Type B pancreatic cell (in vitro differentiated cells): ENCODE measurements around the gene UBAC2. TPM values are rescaled to one million over a fixed set of nuclear protein-coding genes. Genes with fewer than 3 reads are reported as not detected.
A peak's percentile ranks its signal among the peaks of the same experiment; 100 is the strongest.

Experiments used
- DNase-seq: peaks from one replicate; pipeline ENCODE4 v3.0.0; 2021; ENCODE audit warnings: mixed read lengths; ENCODE audit not compliant: unreplicated experiment; ENCODE audit errors: extremely low spot score
- H3K27ac Mint-ChIP-seq: 2 replicates; pipeline ENCODE4 v1.8.0; 2021; ENCODE audit warnings: mild to moderate bottlenecking, mixed read lengths
- H3K27me3 Mint-ChIP-seq: 2 replicates; pipeline ENCODE4 v1.8.0; 2021; ENCODE audit warnings: mixed read lengths
- H3K36me3 Mint-ChIP-seq: 2 replicates; pipeline ENCODE4 v1.8.0; 2021; ENCODE audit warnings: mixed read lengths
- H3K4me1 Mint-ChIP-seq: one replicate; pipeline ENCODE4 v1.8.0; 2021; ENCODE audit warnings: mixed read lengths; ENCODE audit not compliant: unreplicated experiment
- H3K4me3 Mint-ChIP-seq: 2 replicates; pipeline ENCODE4 v1.8.0; 2021; ENCODE audit warnings: mild to moderate bottlenecking, mixed read lengths
- H3K9me3 Mint-ChIP-seq: 2 replicates; pipeline ENCODE4 v1.8.0; 2021; ENCODE audit warnings: mixed read lengths
- CTCF ChIP-seq: fragments of 200-600 bp; sonication (generic); conservative IDR thresholded peaks from 2 replicates; pipeline ENCODE4 v1.5.0; 2021; ENCODE audit warnings: antibody characterized with exemption, mild to moderate bottlenecking
- long read RNA-seq: library from polyadenylated mRNA; unstranded; transcript quantifications from one replicate; pipeline ENCODE4 v2.0.0, GENCODE V29; 2020
- total RNA-seq: library from RNA; stranded (reverse); gene quantifications from 2 replicates; pipeline ENCODE4 v1.2.1, GENCODE V29; 2021; ENCODE audit warnings: low replicate concordance

Gene UBAC2
- total RNA-seq = 66.0 and 77.2 TPM in 2 replicates
- long read RNA-seq, transcript UBAC2-203 (9 exons, 1,375 nt) = major isoform, 590 of 676 reads
- long read RNA-seq, partial matches to known transcripts = 14 of 676 reads
- long read RNA-seq, other reads (novel, unspliced or antisense) = 68 of 676 reads

GRCh38 chr13:99200432-99201167 is at the start of gene UBAC2:
TSS of gene UBAC2 (plus strand) at chr13:99200854. CDS start at chr13:99200909, 55 bp downstream.
- peak; percentile 22 for TF ChIP-seq CTCF
- Mint-ChIP-seq H3K9me3 (no peaks in the 10 kb centered on the region), H3K4me3 (peak within 1 kb of the TSS; percentile 93), H3K4me1 (peaks cover 53% of the 10 kb centered on the region), H3K27me3 (no peaks in the 10 kb centered on the region), H3K36me3 (peaks cover 24% of the 10 kb centered on the region), H3K27ac (peak within 1 kb of the TSS; percentile 99)
- peak; percentile 97 for DNase-seq

GRCh38 chr13:99151516-99151915 is 49.1 kb upstream of the UBAC2 start:
- no peak for DNase-seq
- Mint-ChIP-seq H3K27me3 (no peaks in the 10 kb centered on the region), H3K4me3 (no peak overlapping the region), H3K9me3 (no peaks in the 10 kb centered on the region), H3K27ac (peak overlapping the region; percentile 83), H3K36me3 (no peaks in the 10 kb centered on the region), H3K4me1 (peaks cover 6% of the 10 kb centered on the region)
- TF ChIP-seq CTCF = no peak

- no peak overlapping the region for H3K27ac Mint-ChIP-seq
- peaks cover 6% of the 10 kb centered on the region for H3K4me1 Mint-ChIP-seq
- no peak for DNase-seq
- no peaks in the 10 kb centered on the region for H3K36me3 Mint-ChIP-seq
- H3K4me3 Mint-ChIP-seq = no peak overlapping the region
- TF ChIP-seq CTCF = no peak
- H3K27me3 Mint-ChIP-seq = no peaks in the 10 kb centered on the region
- H3K9me3 Mint-ChIP-seq = no peaks in the 10 kb centered on the region
These were observed 47.4 kb upstream of the UBAC2 start for GRCh38 chr13:99153219-99153618.

- TF ChIP-seq CTCF = no peak
- H3K27me3 Mint-ChIP-seq = no peaks in the 10 kb centered on the region
- no peak overlapping the region for H3K4me3 Mint-ChIP-seq
- no peak overlapping the region for H3K27ac Mint-ChIP-seq
- DNase-seq = no peak
- H3K36me3 Mint-ChIP-seq = no peaks in the 10 kb centered on the region
- H3K4me1 Mint-ChIP-seq = peaks cover 13% of the 10 kb centered on the region
- H3K9me3 Mint-ChIP-seq = peaks cover 5% of the 10 kb centered on the region
These were observed 46.6 kb upstream of the UBAC2 start for GRCh38 chr13:99154064-99154463.

- Mint-ChIP-seq H3K9me3 (peaks cover 12% of the 10 kb centered on the region), H3K27me3 (peaks cover 5% of the 10 kb centered on the region), H3K36me3 (no peaks in the 10 kb centered on the region), H3K4me3 (no peak overlapping the region), H3K4me1 (peaks cover 26% of the 10 kb centered on the region), H3K27ac (no peak overlapping the region)
- TF ChIP-seq CTCF = no peak
- DNase-seq = no peak
These were observed 44.8 kb upstream of the UBAC2 start for GRCh38 chr13:99155821-99156220.
